Measurements from ENCODE around the gene DIRAS3.
"Not testable (repeated sequence)": the region's sequence is repeated elsewhere in the genome, so short reads cannot be mapped to it uniquely, and the experiment has no call there.

DIRAS3 gene

GRCh38 chr1:68065766-68066165 lies 15.3 kb upstream of the DIRAS3 start:
- Histone ChIP-seq H3K36me3 (ENCODE audit: insufficient read depth, low read length) (no peaks in the 10 kb centered on the region), H3K27ac (no peak overlapping the region), H3K4me3 (no peak overlapping the region), H3K9ac (ENCODE audit: insufficient read length) (no peak overlapping the region), H3K9me3 (ENCODE audit: low read depth, low read length) (no peaks in the 10 kb centered on the region)
- DNase-seq (ENCODE audit: low read depth, low spot score) = no peak
- TF ChIP-seq POLR2AphosphoS5 (IDR thresholded peaks at IDR 0.05; ENCODE audit: borderline replicate concordance, low read depth, low read length) (no peak), FOXP2 (optimal IDR thresholded peaks at IDR 0.05; ENCODE audit: control extremely low read depth, extremely low read length, insufficient read depth) (no peak), EZH2 (IDR thresholded peaks at IDR 0.05) (no peak)

GRCh38 chr1:68058053-68058452 lies 7.6 kb upstream of the DIRAS3 start:
- H3K9ac ChIP-seq (ENCODE audit: insufficient read length); H3K36me3 ChIP-seq (ENCODE audit: insufficient read depth, low read length); H3K27ac ChIP-seq; H3K9me3 ChIP-seq (ENCODE audit: low read depth, low read length); H3K4me3 ChIP-seq; DNase-seq (ENCODE audit: low read depth, low spot score): not testable (repeated sequence)

GRCh38 chr1:68057564-68057963 lies 7.1 kb upstream of the DIRAS3 start:
- Histone ChIP-seq H3K4me3 (no peak overlapping the region), H3K9me3 (ENCODE audit: low read depth, low read length) (no peaks in the 10 kb centered on the region), H3K36me3 (ENCODE audit: insufficient read depth, low read length) (no peaks in the 10 kb centered on the region), H3K9ac (ENCODE audit: insufficient read length) (no peak overlapping the region), H3K27ac (no peak overlapping the region)
- TF ChIP-seq EZH2 (IDR thresholded peaks at IDR 0.05) = no peak
- TF ChIP-seq POLR2AphosphoS5 (IDR thresholded peaks at IDR 0.05; ENCODE audit: borderline replicate concordance, low read depth, low read length) = no peak
- TF ChIP-seq FOXP2 (optimal IDR thresholded peaks at IDR 0.05; ENCODE audit: control extremely low read depth, extremely low read length, insufficient read depth) = no peak
- DNase-seq (ENCODE audit: low read depth, low spot score) = no peak

- H3K9ac ChIP-seq (ENCODE audit: insufficient read length) = no peak overlapping the region
- H3K9me3 ChIP-seq (ENCODE audit: low read depth, low read length) = no peaks in the 10 kb centered on the region
- H3K4me3 ChIP-seq = no peak overlapping the region
- no peak overlapping the region for H3K27ac ChIP-seq
- DNase-seq (ENCODE audit: low read depth, low spot score) = no peak
- no peaks in the 10 kb centered on the region for H3K36me3 ChIP-seq (ENCODE audit: insufficient read depth, low read length)
- no peak for TF ChIP-seq POLR2AphosphoS5 (IDR thresholded peaks at IDR 0.05; ENCODE audit: borderline replicate concordance, low read depth, low read length)
- no peak for TF ChIP-seq FOXP2 (optimal IDR thresholded peaks at IDR 0.05; ENCODE audit: control extremely low read depth, extremely low read length, insufficient read depth)
- no peak for TF ChIP-seq EZH2 (IDR thresholded peaks at IDR 0.05)
Observed at GRCh38 chr1:68057050-68057449, 6.6 kb upstream of the DIRAS3 start.

- Histone ChIP-seq H3K36me3 (ENCODE audit: insufficient read depth, low read length) (no peaks in the 10 kb centered on the region), H3K9me3 (ENCODE audit: low read depth, low read length) (no peaks in the 10 kb centered on the region), H3K27ac (no peak overlapping the region), H3K4me3 (no peak overlapping the region), H3K9ac (ENCODE audit: insufficient read length) (no peak overlapping the region)
- no peak for DNase-seq (ENCODE audit: low read depth, low spot score)
- TF ChIP-seq EZH2 (IDR thresholded peaks at IDR 0.05) (no peak), FOXP2 (optimal IDR thresholded peaks at IDR 0.05; ENCODE audit: control extremely low read depth, extremely low read length, insufficient read depth) (no peak), POLR2AphosphoS5 (IDR thresholded peaks at IDR 0.05; ENCODE audit: borderline replicate concordance, low read depth, low read length) (no peak)
Observed at GRCh38 chr1:68051475-68051874, 1.0 kb upstream of the DIRAS3 start.

- DNase-seq (ENCODE audit: low read depth, low spot score) = no peak
- TF ChIP-seq EZH2 (IDR thresholded peaks at IDR 0.05) (no peak), FOXP2 (optimal IDR thresholded peaks at IDR 0.05; ENCODE audit: control extremely low read depth, extremely low read length, insufficient read depth) (no peak), POLR2AphosphoS5 (IDR thresholded peaks at IDR 0.05; ENCODE audit: borderline replicate concordance, low read depth, low read length) (no peak)
Observed at GRCh38 chr1:68047659-68048026, 2.8 kb downstream of the DIRAS3 start.

GRCh38 chr1:68046885-68047658 lies 3.4 kb downstream of the DIRAS3 start:
- Histone ChIP-seq H3K4me3 (no peak overlapping the region), H3K9ac (ENCODE audit: insufficient read length) (no peak overlapping the region), H3K9me3 (ENCODE audit: low read depth, low read length) (no peaks in the 10 kb centered on the region), H3K27ac (no peak overlapping the region), H3K36me3 (ENCODE audit: insufficient read depth, low read length) (no peaks in the 10 kb centered on the region)
- TF ChIP-seq FOXP2 (optimal IDR thresholded peaks at IDR 0.05; ENCODE audit: control extremely low read depth, extremely low read length, insufficient read depth) (no peak), POLR2AphosphoS5 (IDR thresholded peaks at IDR 0.05; ENCODE audit: borderline replicate concordance, low read depth, low read length) (no peak), EZH2 (IDR thresholded peaks at IDR 0.05) (no peak)
- no peak for DNase-seq (ENCODE audit: low read depth, low spot score)

More at GRCh38 chr1:68047659-68048026, 2.8 kb downstream of the DIRAS3 start:
- H3K27ac ChIP-seq = no peak overlapping the region
- no peak overlapping the region for H3K4me3 ChIP-seq
- H3K9me3 ChIP-seq (ENCODE audit: low read depth, low read length) = no peaks in the 10 kb centered on the region
- no peaks in the 10 kb centered on the region for H3K36me3 ChIP-seq (ENCODE audit: insufficient read depth, low read length)
- no peak overlapping the region for H3K9ac ChIP-seq (ENCODE audit: insufficient read length)

- no peaks in the 10 kb centered on the region for H3K9me3 ChIP-seq (ENCODE audit: low read depth, low read length)
- TF ChIP-seq POLR2AphosphoS5 (IDR thresholded peaks at IDR 0.05; ENCODE audit: borderline replicate concordance, low read depth, low read length) (no peak), FOXP2 (optimal IDR thresholded peaks at IDR 0.05; ENCODE audit: control extremely low read depth, extremely low read length, insufficient read depth) (no peak), EZH2 (IDR thresholded peaks at IDR 0.05) (no peak)
- no peak for DNase-seq (ENCODE audit: low read depth, low spot score)
- no peak overlapping the region for H3K9ac ChIP-seq (ENCODE audit: insufficient read length)
- no peak overlapping the region for H3K4me3 ChIP-seq
- no peak overlapping the region for H3K27ac ChIP-seq
- H3K36me3 ChIP-seq (ENCODE audit: insufficient read depth, low read length) = no peaks in the 10 kb centered on the region
Observed at GRCh38 chr1:68046423-68046822, 4.0 kb downstream of the DIRAS3 start.

Data from SK-N-MC (cell line).